WERI-Rb-1 (cell line): ENCODE measurements around the gene NUTM2F.
"Not testable (repeated sequence)": the region's sequence is repeated elsewhere in the genome, so short reads cannot be mapped to it uniquely, and the experiment has no call there.

ENCODE experiments used
- DNase-seq: peaks from one replicate; pipeline ENCODE4 v3.0.0-alpha.2; 2020
- H3K27ac ChIP-seq: fragments of 250-450 bp; sonication (Bioruptor Pico); 2 replicates; pipeline ENCODE4 v1.5.1; 2020; ENCODE audit warnings: mild to moderate bottlenecking, moderate library complexity
- H3K27me3 ChIP-seq: fragments of 250-450 bp; sonication (Bioruptor Pico); 2 replicates; pipeline ENCODE4 v1.5.1; 2021; ENCODE audit warnings: mild to moderate bottlenecking, low read depth, moderate library complexity; ENCODE audit not compliant: insufficient read depth, severe bottlenecking
- H3K36me3 ChIP-seq: fragments of 250-450 bp; sonication (Bioruptor Pico); 2 replicates; pipeline ENCODE4 v1.5.1; 2020; ENCODE audit warnings: mild to moderate bottlenecking, moderate library complexity
- H3K4me3 ChIP-seq: 2 replicates; pipeline ENCODE4 v1.5.1; 2011; ENCODE audit warnings: low read depth, mild to moderate bottlenecking, control low read depth, low read length
- H3K9me3 ChIP-seq: fragments of 250-450 bp; sonication (Bioruptor Pico); 2 replicates; pipeline ENCODE4 v1.5.1; 2021; ENCODE audit warnings: mild to moderate bottlenecking, moderate library complexity; ENCODE audit not compliant: severe bottlenecking
- TF ChIP-seq, protein P1 (sequence below): IDR thresholded peaks from 2 replicates; pipeline ENCODE4 v1.5.1; 2011; ENCODE audit warnings: low read depth, mild to moderate bottlenecking, control low read depth, inconsistent platforms, low read length

The NUTM2F gene

DNA sequence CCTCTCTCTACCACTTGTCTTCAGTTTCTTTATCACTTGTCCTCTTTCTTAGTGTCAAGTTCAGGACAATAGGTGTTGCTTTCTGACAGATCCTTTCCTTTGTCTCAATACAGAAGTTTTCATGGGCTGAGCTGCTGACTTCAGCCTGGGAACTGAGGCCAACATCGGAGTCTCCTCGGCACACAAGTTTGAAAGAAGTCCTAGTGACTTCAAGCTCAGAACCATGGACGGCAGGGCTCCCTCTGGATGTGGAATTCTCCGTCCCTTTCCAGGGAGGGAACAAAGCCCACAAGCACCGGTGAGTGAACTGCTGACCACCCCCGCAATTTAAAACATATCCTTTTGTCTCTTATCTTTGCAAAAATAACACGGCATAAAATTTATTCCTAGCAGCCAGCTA is 10.3 kb upstream of the NUTM2F start:
- H3K27ac ChIP-seq, H3K27me3 ChIP-seq, H3K4me3 ChIP-seq, H3K9me3 ChIP-seq, H3K36me3 ChIP-seq, DNase-seq: not testable (repeated sequence)

DNA sequence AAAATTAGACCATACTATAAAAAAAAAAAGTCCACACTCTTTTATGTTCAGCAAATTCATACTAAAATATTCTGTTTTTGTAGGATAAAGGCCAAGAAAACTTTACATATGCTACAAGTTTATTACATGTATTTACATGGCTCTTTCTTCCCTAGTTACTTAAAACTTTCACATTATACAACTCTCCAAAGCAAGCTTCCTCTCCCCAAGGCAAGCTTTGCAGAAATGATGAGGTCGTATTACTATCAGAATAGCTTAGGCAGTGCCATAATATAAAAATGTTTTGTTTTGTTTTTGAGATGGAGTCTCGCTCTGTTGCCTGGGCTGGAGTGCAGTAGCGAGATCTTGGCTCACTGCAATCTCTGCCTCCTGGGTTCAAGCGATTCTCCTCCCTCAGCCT is 8.0 kb upstream of the NUTM2F start:
- H3K9me3 ChIP-seq, H3K36me3 ChIP-seq: not testable (repeated sequence)

DNA sequence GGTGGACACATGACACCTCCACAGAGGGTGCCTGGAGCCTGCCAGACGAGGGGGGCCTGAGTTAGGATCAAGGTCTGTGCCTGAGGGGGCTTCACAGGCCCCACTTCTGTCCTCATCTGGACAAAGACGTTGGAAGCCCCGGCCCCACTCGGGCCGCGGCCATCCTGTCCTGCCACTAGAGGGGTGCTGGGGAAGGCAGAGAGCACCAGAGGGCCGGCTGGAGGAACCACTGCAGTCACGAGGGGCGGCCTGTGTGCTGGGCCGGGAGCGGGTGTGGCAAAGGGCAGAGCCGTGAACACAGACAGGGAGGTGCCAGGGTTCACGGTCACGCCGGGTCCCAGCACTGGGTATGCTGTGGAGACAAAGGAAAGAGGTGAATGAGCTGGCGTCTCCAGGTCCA is 2.9 kb downstream of the NUTM2F start:
- not testable (repeated sequence) for H3K4me3 ChIP-seq, H3K27ac ChIP-seq, H3K27me3 ChIP-seq, H3K9me3 ChIP-seq, H3K36me3 ChIP-seq
- DNase-seq = peak; percentile 18

More for the DNA sequence above, 8.0 kb upstream of the NUTM2F start:
- H3K4me3 ChIP-seq, H3K27me3 ChIP-seq, DNase-seq, H3K27ac ChIP-seq: not testable (repeated sequence)

DNA sequence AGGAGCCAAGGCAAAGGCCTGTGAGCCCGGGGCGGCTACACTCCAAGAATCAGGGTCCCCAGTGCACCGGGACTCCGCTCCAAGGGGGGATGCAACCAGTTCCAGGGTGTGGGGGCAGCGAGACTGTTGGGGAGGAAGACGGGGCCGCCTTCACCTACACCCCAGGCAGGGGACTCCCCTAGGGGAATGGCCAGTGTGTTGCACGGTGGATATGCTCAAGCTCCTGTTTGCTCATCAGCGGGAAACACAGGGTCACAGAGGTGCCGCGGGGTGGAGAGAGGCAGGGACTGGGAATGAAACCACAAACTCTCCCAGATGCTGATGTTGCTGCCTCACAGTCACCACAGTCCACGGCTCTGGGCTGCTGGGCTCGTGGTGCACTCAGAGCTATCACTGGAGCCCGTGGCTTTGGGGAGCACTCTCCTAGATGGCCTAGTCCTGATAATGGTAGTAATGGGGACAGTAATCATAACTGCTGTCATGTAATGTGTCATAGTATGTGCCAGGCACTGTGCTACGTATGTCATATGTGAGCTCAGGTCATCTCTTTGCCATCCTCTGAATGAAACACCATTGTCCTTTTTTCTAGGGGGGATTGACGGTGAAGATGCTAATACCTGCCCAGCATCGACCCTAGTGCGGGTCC is 5.2 kb downstream of the NUTM2F start:
- H3K9me3 ChIP-seq, H3K4me3 ChIP-seq, H3K27ac ChIP-seq, DNase-seq, H3K36me3 ChIP-seq, H3K27me3 ChIP-seq: not testable (repeated sequence)

DNA sequence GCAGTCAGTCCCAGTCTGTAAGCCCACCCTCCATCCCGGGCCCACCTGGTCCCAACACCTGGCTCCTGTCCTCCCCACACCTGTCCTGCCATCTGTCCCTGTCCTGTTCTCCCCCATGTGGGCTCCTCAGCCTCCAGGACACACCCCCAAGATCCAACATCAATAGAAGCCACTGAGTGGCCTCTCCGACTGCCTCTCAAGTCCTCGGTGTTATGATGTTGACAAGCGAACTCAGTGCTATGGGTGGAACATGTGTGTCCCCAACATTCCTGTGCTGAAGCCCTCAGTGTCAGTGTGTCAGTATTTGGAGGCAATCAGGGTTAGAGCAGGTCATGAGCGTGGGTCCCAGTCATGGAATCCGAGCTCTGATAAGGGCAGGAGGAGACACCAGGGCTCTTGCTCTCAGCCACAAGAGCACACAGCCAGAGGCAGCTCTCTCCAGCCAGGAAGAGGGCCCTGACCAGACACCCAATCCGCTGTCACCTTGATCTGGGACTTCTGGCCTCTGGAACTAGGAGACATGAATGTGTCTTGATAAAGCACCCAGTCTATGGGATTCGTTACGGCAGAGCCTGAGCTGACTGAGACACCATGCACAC is 6.0 kb downstream of the NUTM2F start:
- not testable (repeated sequence) for H3K27ac ChIP-seq, H3K36me3 ChIP-seq, H3K9me3 ChIP-seq, DNase-seq, H3K4me3 ChIP-seq, H3K27me3 ChIP-seq

DNA sequence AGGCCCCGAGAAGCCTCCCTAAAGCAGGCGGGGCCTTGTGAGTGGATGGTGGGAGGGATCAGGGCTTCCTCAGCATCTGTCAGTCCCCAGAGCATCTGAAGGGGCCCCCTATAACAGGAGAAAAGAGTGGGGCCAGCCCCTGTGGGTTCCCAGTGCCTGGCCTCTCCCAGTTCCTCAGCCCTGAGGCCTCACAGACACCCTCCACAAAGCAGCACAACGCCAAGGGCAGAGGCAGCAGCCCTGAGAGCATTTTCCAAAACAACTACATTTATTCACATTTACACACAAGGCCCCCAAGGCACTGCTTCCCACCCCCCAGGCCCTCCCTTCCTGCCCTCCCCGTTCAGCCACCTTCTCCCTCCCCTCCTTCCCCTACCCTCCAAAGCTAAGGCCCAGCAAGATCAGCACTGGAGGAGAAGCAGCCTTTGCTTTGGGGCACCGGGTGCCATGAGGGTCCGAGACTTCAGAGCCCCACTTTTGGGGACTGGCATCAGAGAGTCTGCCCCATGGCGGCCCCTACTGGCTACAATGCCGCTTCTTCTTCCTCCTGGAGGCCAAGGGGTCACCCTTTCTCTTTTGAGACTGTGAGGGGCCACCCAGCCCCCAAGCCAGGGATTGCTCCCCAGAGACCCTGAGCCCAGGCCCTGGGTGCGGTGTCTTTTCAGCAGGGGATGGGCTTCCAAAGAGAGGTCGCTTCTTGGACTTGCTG is 10.3 kb downstream of the NUTM2F start:
- H3K36me3 ChIP-seq, DNase-seq, H3K4me3 ChIP-seq, H3K27me3 ChIP-seq, H3K9me3 ChIP-seq, H3K27ac ChIP-seq: not testable (repeated sequence)

DNA sequence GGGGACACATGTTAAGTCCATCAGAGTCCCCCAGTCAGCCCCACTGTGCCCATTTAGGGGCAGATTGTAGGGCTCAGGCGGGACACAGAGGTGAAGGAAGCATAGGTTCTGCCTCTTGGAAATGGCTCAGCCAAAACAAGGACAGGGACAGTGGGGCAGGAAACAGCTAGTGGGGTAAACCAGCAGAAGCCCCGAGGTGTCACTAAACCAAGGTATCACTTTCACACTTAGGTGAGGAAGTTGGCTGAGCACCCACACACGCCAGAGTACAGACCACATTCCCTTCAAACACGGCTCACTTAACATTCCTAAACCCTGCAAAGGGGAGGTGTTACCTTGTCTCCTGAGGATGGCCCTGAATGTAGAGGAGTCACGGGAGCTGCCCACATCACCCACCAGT is 12.2 kb downstream of the NUTM2F start:
- not testable (repeated sequence) for H3K27ac ChIP-seq, H3K9me3 ChIP-seq, H3K27me3 ChIP-seq, H3K4me3 ChIP-seq, H3K36me3 ChIP-seq, DNase-seq

DNA sequence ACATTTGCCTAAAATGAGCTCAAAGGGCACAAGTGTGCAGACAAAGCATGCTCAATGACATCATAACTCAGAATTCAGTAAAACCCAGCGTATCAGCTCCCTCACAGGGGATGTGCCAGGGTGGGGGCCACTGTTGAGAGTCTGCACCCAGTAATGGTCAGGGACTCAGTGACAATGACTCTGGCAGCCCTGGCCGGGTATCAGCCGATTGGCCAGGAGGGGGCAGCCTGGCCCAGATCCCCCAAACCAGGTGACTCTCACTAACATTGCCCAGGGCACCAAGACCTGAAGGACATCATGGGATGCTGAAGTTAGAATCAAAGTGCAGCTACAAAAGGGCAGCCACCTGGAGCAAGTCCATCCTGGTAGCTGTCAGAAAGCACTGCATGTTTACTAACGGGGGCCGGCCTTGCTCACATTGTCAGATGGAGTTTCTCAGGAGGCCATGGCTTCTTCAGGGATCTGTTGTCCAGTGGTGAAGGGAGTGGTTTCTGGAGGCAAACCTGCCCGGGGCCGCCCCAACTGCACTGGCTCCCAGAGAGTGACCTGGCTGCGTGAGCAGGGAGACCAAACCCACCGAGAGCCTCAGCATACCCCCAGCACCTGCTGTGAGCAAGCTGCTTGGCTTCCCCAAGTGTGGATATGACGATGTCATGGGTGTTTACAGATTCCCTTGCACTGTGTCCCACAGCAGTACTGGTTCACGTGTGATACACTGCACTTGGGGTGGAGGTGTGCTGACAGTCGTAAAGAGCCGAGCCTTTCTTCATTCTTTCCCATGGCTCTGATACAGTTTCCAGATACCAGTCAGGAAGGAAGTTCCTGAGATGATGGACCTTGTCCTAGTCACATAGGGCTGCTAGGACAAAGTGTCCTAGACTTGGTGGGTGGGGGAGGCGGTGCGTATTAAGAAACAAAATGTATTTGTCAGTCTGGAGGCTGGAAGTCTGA is 13.1 kb downstream of the NUTM2F start:
- not testable (repeated sequence) for H3K4me3 ChIP-seq, DNase-seq, H3K27me3 ChIP-seq, H3K36me3 ChIP-seq, H3K9me3 ChIP-seq, H3K27ac ChIP-seq

DNA sequence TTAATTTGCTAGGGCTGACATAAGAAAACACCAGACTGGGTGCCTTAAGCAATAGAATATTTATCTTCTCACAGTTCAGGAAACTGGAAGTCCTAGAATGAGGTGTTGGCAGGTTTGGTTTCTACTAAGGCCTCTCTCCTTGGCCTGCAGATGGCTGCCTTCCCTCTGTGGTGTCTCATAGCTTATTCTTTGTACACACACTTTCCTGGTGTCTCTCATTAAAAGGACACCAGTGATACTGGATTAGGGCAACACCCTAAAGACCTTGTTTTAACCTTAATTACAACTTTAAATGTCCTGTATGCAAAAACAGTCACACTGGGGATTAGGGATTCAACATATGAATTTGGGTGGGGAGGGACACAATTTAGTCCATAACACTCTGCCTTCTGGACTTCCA is 25.1 kb downstream of the NUTM2F start:
- H3K27me3 ChIP-seq = no peaks in the 10 kb centered on the region
- H3K27ac ChIP-seq = no peak overlapping the region
- DNase-seq = no peak
- no peak overlapping the region for H3K4me3 ChIP-seq
- no peaks in the 10 kb centered on the region for H3K36me3 ChIP-seq
- TF ChIP-seq, protein P1, sequence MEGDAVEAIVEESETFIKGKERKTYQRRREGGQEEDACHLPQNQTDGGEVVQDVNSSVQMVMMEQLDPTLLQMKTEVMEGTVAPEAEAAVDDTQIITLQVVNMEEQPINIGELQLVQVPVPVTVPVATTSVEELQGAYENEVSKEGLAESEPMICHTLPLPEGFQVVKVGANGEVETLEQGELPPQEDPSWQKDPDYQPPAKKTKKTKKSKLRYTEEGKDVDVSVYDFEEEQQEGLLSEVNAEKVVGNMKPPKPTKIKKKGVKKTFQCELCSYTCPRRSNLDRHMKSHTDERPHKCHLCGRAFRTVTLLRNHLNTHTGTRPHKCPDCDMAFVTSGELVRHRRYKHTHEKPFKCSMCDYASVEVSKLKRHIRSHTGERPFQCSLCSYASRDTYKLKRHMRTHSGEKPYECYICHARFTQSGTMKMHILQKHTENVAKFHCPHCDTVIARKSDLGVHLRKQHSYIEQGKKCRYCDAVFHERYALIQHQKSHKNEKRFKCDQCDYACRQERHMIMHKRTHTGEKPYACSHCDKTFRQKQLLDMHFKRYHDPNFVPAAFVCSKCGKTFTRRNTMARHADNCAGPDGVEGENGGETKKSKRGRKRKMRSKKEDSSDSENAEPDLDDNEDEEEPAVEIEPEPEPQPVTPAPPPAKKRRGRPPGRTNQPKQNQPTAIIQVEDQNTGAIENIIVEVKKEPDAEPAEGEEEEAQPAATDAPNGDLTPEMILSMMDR = no peak
- H3K9me3 ChIP-seq = no peaks in the 10 kb centered on the region
